KOPT-K1 (cell line): ENCODE measurements around the gene SNRPA.
"Not testable (repeated sequence)": the region's sequence is repeated elsewhere in the genome, so short reads cannot be mapped to it uniquely, and the experiment has no call there.

Experiments
- H3K27ac ChIP-seq: fragments of 200-600 bp; sonication (generic); 2 replicates; pipeline ENCODE4 v1.5.1; 2016; ENCODE audit warnings: antibody characterized with exemption, mild to moderate bottlenecking, low read depth, low read length; ENCODE audit not compliant: poor library complexity, severe bottlenecking
- H3K36me3 ChIP-seq: fragments of 200-600 bp; sonication (generic); 2 replicates; pipeline ENCODE4 v1.5.1; 2017; ENCODE audit warnings: antibody characterized with exemption, mild to moderate bottlenecking, low read length, moderate library complexity; ENCODE audit not compliant: insufficient read depth
- H3K9me3 ChIP-seq: fragments of 200-600 bp; sonication (generic); 2 replicates; pipeline ENCODE4 v1.5.1; 2017; ENCODE audit warnings: antibody characterized with exemption, low read length, mild to moderate bottlenecking; ENCODE audit not compliant: insufficient read depth, poor library complexity, severe bottlenecking

The SNRPA gene

DNA sequence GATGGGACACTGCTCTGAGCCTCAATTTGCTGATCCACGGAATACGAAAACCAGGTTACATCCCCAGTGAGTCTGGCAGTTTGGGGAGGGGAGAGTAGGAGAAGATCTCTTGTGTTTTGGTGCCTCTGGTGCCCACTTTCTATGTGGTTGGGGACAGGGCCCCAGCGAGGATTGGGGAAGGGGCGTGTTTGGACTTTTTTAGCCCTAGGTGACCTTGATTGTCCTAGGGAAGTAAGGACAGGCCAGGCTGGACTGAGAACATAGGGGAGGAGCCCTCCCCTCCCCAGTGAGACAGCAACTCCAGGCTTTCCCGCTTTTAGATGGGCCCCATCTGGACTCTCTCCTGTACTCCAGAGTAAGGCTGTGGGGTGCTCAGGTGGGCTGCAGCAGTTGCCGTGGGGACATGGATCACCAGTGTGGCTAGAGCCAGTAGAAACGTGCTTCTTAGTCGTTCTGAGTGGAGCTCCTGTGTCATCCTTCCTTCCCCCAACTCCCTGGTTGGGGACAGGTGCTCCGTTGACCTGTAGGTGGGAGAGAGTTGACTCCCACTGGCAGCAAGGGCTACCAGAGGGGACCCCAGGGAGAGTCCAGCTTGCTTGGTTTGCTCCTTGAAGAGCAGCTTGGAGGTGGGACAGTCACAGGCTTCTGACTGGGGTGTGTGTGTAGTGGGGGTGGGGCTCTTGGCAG is 52.3 kb downstream of the SNRPA start:
- Histone ChIP-seq H3K27ac (peak overlapping the region; percentile 27), H3K9me3 (no peaks in the 10 kb centered on the region), H3K36me3 (peaks cover 77% of the 10 kb centered on the region)

DNA sequence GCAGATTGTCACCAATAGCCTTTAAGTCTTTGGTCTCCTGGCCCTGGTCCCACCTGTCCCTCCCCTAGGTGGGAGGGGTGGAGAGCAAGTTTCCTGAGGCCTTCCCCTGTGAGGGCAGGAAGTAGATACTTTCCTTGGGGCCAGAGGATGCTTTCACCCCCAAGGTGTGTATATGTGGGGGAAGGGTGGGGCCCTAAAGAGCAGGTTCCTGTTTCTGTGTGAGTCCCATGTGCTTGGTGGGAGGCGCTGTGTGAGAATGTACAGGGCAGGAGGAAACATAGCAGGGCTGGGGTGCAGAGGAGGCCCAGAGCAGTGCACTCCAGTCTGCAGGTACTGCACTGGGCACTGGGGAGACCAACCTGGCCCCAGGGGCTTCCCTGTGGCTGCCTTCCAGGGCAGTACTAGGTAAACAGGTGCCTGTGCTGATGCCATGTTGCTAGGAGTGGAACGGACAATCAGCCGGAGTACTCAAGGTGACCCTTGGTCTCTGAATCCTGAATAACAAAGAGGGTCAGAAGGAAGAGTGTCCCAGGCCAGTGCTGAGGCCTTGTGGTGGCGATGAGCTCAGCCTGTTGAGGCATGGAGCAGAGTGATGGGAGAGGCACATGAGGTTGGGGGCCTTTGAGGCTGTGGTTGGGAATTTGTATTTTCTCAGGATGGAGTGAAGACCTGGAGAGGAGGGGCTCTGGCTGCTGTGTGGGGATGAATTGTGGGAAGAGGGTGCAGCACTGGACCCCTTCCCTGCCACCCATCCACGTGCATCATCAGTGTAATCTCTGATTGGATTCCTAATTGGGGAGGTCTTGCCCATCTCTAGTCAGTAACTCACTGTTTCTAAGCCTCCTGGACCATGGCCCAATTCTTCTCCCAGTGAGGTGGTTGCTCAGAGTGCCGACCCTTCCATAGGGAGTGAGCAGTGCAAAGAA is 53.1 kb downstream of the SNRPA start:
- no peaks in the 10 kb centered on the region for H3K9me3 ChIP-seq
- H3K27ac ChIP-seq, result peak overlapping the region; percentile 27
- peaks cover 85% of the 10 kb centered on the region for H3K36me3 ChIP-seq

DNA sequence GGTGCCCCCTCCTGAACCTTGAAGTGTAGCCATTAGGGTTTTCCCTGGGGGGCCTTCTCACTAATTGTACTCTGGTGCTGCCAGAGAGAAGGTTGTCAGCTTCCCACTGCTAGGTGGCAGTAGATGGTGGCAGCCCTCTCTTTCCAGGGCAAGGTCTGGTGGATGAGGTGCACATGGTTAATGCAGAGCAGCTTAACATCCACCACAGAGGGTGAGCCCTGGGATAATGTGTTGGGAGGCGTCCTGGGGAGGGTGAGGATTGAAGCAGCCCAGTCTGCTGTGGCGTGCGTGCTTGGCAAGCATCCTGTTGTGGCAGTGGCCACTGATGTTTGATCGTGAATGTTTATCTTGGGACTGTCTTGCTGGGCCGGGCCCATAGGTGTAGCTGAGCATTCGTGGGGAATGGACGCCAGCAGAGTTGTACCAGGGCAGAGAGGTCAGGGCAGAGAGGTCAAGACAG is 53.8 kb downstream of the SNRPA start:
- H3K9me3 ChIP-seq, result no peaks in the 10 kb centered on the region
- H3K27ac ChIP-seq, result no peak overlapping the region
- peaks cover 92% of the 10 kb centered on the region for H3K36me3 ChIP-seq

- no peak overlapping the region for H3K27ac ChIP-seq
Observed at GRCh38 chr19:40805258-40805868, 54.4 kb downstream of the SNRPA start.

DNA sequence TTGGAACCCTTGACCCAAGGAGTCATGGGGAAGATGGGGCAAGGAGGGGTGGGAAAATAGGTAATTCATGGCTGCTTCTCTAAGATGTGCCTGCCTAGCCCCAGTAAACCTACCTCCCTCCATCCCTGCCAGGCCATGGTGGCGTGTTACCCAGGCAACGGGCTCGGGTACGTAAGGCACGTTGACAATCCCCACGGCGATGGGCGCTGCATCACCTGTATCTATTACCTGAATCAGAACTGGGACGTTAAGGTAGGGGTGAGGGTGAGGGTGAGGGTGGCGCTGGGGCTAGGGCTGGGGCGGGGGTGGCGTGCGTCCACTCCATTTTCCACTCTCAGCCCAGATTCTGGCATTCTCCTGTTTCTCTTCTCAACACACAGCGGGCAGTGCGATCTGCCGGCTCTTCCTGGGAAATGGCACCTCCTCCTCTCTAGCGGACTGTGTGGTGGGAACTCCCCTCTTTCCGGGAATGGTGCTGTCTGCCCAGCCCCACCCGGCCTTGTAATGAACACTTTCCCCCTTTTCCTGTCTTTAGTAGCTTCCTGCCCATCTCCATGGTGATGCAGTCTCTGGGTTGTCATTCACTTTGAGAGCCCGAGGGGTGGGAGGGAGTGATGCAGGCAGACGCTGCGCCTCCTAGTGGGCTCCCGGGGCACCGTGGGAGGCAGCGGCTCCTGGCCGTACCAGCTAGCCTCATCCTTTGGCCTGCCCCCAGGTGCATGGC is 55.6 kb downstream of the SNRPA start:
- Histone ChIP-seq H3K36me3 (peaks cover 88% of the 10 kb centered on the region), H3K9me3 (no peaks in the 10 kb centered on the region), H3K27ac (no peak overlapping the region)

More at GRCh38 chr19:40805258-40805868, 54.4 kb downstream of the SNRPA start:
- H3K9me3 ChIP-seq, result no peaks in the 10 kb centered on the region
- peaks cover 97% of the 10 kb centered on the region for H3K36me3 ChIP-seq

DNA sequence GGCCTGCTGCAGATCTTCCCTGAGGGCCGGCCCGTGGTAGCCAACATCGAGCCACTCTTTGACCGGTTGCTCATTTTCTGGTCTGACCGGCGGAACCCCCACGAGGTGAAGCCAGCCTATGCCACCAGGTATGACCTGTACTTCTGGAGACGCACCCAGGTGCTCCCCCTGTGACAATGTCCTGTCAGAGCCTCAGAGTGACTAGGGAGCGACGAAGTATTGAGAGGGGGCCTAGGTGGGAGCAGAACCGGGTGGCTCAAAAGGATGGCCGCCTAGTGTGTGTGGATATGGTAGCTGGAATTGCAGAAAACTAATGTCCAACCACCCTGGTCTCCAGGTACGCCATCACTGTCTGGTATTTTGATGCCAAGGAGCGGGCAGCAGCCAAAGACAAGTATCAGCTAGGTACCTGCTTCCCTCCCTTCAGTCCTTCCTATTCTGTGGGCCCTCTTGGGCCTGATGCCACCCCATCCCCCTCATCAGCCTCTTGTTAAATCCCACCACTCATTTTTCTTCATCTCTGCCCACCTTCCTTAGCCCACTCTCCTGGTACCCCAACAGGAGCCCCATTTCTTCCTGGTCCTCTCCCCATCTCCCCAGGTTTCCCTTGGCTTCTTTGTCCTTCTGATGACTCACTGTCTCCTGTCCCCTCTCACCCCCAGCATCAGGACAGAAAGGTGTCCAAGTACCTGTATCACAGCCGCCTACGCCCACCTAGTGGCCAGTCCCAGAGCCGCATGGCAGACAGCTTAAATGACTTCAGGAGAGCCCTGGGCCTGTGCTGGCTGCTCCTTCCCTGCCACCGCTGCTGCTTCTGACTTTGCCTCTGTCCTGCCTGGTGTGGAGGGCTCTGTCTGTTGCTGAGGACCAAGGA is 56.4 kb downstream of the SNRPA start:
- H3K27ac ChIP-seq, result no peak overlapping the region
- peaks cover 80% of the 10 kb centered on the region for H3K36me3 ChIP-seq
- no peaks in the 10 kb centered on the region for H3K9me3 ChIP-seq

DNA sequence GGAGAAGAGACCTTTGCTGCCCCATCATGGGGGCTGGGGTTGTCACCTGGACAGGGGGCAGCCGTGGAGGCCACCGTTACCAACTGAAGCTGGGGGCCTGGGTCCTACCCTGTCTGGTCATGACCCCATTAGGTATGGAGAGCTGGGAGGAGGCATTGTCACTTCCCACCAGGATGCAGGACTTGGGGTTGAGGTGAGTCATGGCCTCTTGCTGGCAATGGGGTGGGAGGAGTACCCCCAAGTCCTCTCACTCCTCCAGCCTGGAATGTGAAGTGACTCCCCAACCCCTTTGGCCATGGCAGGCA is 57.0 kb downstream of the SNRPA start:
- Histone ChIP-seq H3K36me3 (peaks cover 75% of the 10 kb centered on the region), H3K9me3 (no peaks in the 10 kb centered on the region), H3K27ac (no peak overlapping the region)

GRCh38 chr19:40808497-40808896 is 57.5 kb downstream of the SNRPA start:
- Histone ChIP-seq H3K27ac (no peak overlapping the region), H3K9me3 (no peaks in the 10 kb centered on the region), H3K36me3 (peaks cover 69% of the 10 kb centered on the region)

- H3K9me3 ChIP-seq, result no peaks in the 10 kb centered on the region
- no peak overlapping the region for H3K27ac ChIP-seq
- H3K36me3 ChIP-seq, result peaks cover 59% of the 10 kb centered on the region
Observed at GRCh38 chr19:40809358-40810086, 58.5 kb downstream of the SNRPA start.

GRCh38 chr19:40810160-40810559 is 59.2 kb downstream of the SNRPA start:
- no peaks in the 10 kb centered on the region for H3K9me3 ChIP-seq
- no peak overlapping the region for H3K27ac ChIP-seq

DNA sequence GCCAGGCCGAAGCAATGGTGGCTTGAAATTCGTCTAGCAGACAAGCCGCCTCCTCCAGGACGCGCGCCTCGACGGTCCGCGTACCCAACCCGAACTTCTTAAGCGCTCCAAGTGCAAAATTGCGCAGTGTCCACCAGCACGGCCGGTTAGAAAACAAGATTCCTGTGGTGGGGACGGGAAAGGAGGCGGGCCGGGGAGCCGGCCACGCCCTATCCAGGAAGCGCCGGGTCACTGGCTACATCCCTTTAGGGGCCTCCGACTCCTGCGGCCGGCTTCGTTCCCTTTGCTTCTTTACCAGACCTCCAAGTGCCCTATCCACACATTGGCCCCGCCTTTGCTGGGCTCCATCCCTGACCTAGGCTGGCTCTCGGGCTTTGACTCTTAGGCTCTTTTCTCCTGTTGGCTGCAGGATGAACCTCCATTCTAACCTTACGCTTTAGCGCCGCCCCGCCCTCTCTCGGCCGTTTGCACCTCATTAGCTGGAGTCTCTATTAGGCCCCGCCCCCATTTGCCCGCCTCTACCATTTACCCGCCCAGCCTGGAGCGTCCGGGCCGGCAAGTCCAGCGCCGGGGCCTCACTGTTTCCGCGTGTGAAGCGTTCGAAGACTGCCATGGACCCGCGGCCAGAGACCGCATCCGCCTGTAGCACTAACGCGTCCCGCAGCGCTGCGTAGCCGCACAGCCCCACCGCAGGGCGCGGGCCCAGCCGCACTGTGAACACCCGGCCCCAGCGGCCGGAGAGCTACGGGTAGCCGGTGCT is 59.8 kb downstream of the SNRPA start:
- H3K9me3 ChIP-seq, H3K27ac ChIP-seq: not testable (repeated sequence)
- peaks cover 46% of the 10 kb centered on the region for H3K36me3 ChIP-seq

More at GRCh38 chr19:40810160-40810559, 59.2 kb downstream of the SNRPA start:
- peaks cover 53% of the 10 kb centered on the region for H3K36me3 ChIP-seq

DNA sequence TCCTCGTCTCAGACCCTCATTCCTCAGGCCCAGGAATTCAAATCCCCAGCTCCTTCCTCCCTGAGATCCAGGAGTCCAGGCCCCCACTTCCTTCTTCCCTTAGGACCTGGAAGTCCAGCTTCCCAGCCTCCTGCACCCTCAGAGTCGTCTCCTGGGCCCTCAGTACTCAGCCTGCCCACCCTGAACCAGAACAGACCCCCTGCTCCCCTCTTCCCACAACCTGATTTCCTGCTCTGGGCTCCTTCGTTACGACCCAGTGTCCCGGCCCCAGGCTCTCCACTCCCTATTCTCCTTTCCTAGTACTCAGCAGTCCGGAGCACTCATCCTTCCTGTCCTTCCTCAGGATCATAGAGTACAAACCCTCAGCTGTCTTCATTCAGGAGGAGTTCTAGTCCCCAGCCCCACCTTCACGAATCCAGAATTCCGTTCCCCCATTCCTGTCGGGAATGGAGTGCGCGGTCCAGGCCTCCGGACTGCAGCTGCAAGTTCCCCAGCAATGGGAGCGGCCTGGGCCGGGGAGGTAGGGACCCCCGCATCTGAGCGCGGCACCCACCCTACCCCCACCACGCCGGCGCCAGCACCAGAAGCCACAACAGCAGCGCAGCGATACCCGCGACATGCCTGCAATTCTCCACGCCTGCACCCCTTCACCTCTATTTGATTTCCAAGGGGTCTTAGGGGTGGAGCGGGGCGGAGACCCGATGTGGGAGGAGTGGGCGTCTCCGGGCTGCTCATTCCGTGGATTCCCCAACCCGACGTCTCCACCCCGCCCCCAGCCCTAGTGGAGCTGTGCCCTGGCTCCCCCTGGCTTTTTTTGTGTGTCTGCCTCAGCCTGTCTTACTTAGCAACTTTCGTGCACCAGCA is 60.7 kb downstream of the SNRPA start:
- H3K9me3 ChIP-seq, result no peaks in the 10 kb centered on the region
- H3K27ac ChIP-seq, result no peak overlapping the region
- peaks cover 37% of the 10 kb centered on the region for H3K36me3 ChIP-seq
